Large intestine (tissue), 3 donors: ENCODE results near the gene MEI1. TPM values are rescaled to one million over a fixed set of nuclear protein-coding genes. Genes with fewer than 3 reads are reported as not detected.
A peak's percentile ranks its signal among the peaks of the same experiment; 100 is the strongest.

ENCODE experiments used
- DNase-seq, 2 donors: peaks; one replicate each; pipeline versions ENCODE4 v3.0.0 to v3.0.0-alpha.2; 2013
- H3K27ac ChIP-seq: one replicate; pipeline ENCODE4 v1.5.1; 2013; ENCODE audit warnings: low read length
- H3K27me3 ChIP-seq: 2 replicates; pipeline ENCODE4 v1.6.1; 2013; ENCODE audit warnings: low read length; ENCODE audit not compliant: control insufficient read depth, insufficient read depth
- H3K36me3 ChIP-seq: 2 replicates; pipeline ENCODE4 v1.6.1; 2013; ENCODE audit warnings: low read length; ENCODE audit not compliant: control insufficient read depth, insufficient read depth
- H3K4me1 ChIP-seq: one replicate; pipeline ENCODE4 v1.6.1; 2013; ENCODE audit warnings: low read length; ENCODE audit not compliant: control insufficient read depth, insufficient read depth
- H3K4me3 ChIP-seq: one replicate; pipeline ENCODE4 v1.5.1; 2013; ENCODE audit warnings: low read length
- H3K9me3 ChIP-seq: one replicate; pipeline ENCODE4 v1.6.1; 2013; ENCODE audit warnings: mild to moderate bottlenecking, low read depth, low read length, moderate library complexity; ENCODE audit not compliant: control insufficient read depth
- WGBS: methylation state at CpG from one replicate; pipeline ENCODE4 v1.1.5; 2013; ENCODE audit warnings: low lambda C conversion rate; ENCODE audit not compliant: insufficient coverage; 5-methylcytosine and 5-hydroxymethylcytosine counted together
- polyA plus RNA-seq: library from polyadenylated mRNA; unstranded; fragments of 120-200 nt; gene quantifications from one replicate; pipeline ENCODE4 v1.2.1, GENCODE V29; 2013

The MEI1 gene
- polyA plus RNA-seq, 1 donor = 4.4 TPM

- DNase-seq = no peak
- H3K27me3 ChIP-seq = no peaks in the 10 kb centered on the region
- H3K36me3 ChIP-seq = peaks cover 21% of the 10 kb centered on the region
- peaks cover 11% of the 10 kb centered on the region for H3K4me1 ChIP-seq
- no peak overlapping the region for H3K27ac ChIP-seq
- WGBS = 100% methylated on average over 1 of the region's 12 CpGs
- H3K9me3 ChIP-seq = no peaks in the 10 kb centered on the region
- H3K4me3 ChIP-seq = no peak overlapping the region
These were observed 122.4 kb downstream of the MEI1 start for GRCh38 chr22:41821471-41822316.

- peaks cover 21% of the 10 kb centered on the region for H3K36me3 ChIP-seq
- H3K27ac ChIP-seq = no peak overlapping the region
- no peak overlapping the region for H3K4me3 ChIP-seq
- H3K4me1 ChIP-seq = peaks cover 14% of the 10 kb centered on the region
- H3K27me3 ChIP-seq = no peaks in the 10 kb centered on the region
- 100% methylated on average over 1 of the region's 3 CpGs for WGBS
- H3K9me3 ChIP-seq = no peaks in the 10 kb centered on the region
- DNase-seq = peak; percentile 22 to 61
These were observed 123.2 kb downstream of the MEI1 start for GRCh38 chr22:41822317-41823057.

GRCh38 chr22:41823797-41824196, 124.5 kb downstream of the MEI1 start:
- H3K9me3 ChIP-seq = no peaks in the 10 kb centered on the region
- no peak overlapping the region for H3K27ac ChIP-seq
- H3K27me3 ChIP-seq = no peaks in the 10 kb centered on the region
- peaks cover 21% of the 10 kb centered on the region for H3K36me3 ChIP-seq
- no peak overlapping the region for H3K4me3 ChIP-seq
- DNase-seq = no peak
- WGBS = 0% methylated on average over 1 of the region's 6 CpGs
- H3K4me1 ChIP-seq = peaks cover 14% of the 10 kb centered on the region

- Histone ChIP-seq H3K9me3 (no peaks in the 10 kb centered on the region), H3K27ac (no peak overlapping the region), H3K4me3 (no peak overlapping the region), H3K4me1 (peaks cover 14% of the 10 kb centered on the region), H3K27me3 (no peaks in the 10 kb centered on the region), H3K36me3 (peaks cover 17% of the 10 kb centered on the region)
- 100% methylated on average over 2 of the region's 7 CpGs for WGBS
- no peak for DNase-seq
These were observed 126.1 kb downstream of the MEI1 start for GRCh38 chr22:41825376-41825775.

- no peaks in the 10 kb centered on the region for H3K9me3 ChIP-seq
- no peak overlapping the region for H3K27ac ChIP-seq
- peaks cover 14% of the 10 kb centered on the region for H3K4me1 ChIP-seq
- no peak overlapping the region for H3K4me3 ChIP-seq
- DNase-seq = no peak
- peaks cover 17% of the 10 kb centered on the region for H3K36me3 ChIP-seq
- H3K27me3 ChIP-seq = no peaks in the 10 kb centered on the region
- WGBS = no CpG with 5 or more reads among the region's 3 CpGs
These were observed 126.7 kb downstream of the MEI1 start for GRCh38 chr22:41826021-41826420.

GRCh38 chr22:41826430-41827383, 127.4 kb downstream of the MEI1 start:
- no peak overlapping the region for H3K4me3 ChIP-seq
- peaks cover 17% of the 10 kb centered on the region for H3K36me3 ChIP-seq
- H3K27me3 ChIP-seq = no peaks in the 10 kb centered on the region
- DNase-seq = no peak
- H3K4me1 ChIP-seq = peaks cover 14% of the 10 kb centered on the region
- no CpG with 5 or more reads among the region's 11 CpGs for WGBS
- H3K9me3 ChIP-seq = no peaks in the 10 kb centered on the region
- no peak overlapping the region for H3K27ac ChIP-seq

GRCh38 chr22:41827671-41828070, 128.4 kb downstream of the MEI1 start:
- DNase-seq = no peak
- WGBS = no CpG with 5 or more reads among the region's 6 CpGs
- no peak overlapping the region for H3K4me3 ChIP-seq
- peaks cover 14% of the 10 kb centered on the region for H3K4me1 ChIP-seq
- H3K27ac ChIP-seq = no peak overlapping the region
- H3K9me3 ChIP-seq = no peaks in the 10 kb centered on the region
- peaks cover 17% of the 10 kb centered on the region for H3K36me3 ChIP-seq
- H3K27me3 ChIP-seq = no peaks in the 10 kb centered on the region

- peak in 1 of 2 donors; percentile 66 for DNase-seq
- Histone ChIP-seq H3K27ac (no peak overlapping the region), H3K4me1 (peaks cover 14% of the 10 kb centered on the region), H3K36me3 (peaks cover 15% of the 10 kb centered on the region), H3K9me3 (no peaks in the 10 kb centered on the region), H3K4me3 (no peak overlapping the region), H3K27me3 (no peaks in the 10 kb centered on the region)
- no CpG with 5 or more reads among the region's 4 CpGs for WGBS
These were observed 129.2 kb downstream of the MEI1 start for GRCh38 chr22:41828516-41828915.

GRCh38 chr22:41830174-41830573, 130.9 kb downstream of the MEI1 start:
- Histone ChIP-seq H3K4me3 (no peak overlapping the region), H3K27ac (no peak overlapping the region), H3K4me1 (peaks cover 23% of the 10 kb centered on the region), H3K9me3 (no peaks in the 10 kb centered on the region), H3K36me3 (peaks cover 9% of the 10 kb centered on the region), H3K27me3 (no peaks in the 10 kb centered on the region)
- DNase-seq = no peak
- no CpG with 5 or more reads among the region's 3 CpGs for WGBS

- Histone ChIP-seq H3K27me3 (no peaks in the 10 kb centered on the region), H3K9me3 (no peaks in the 10 kb centered on the region), H3K4me1 (peaks cover 15% of the 10 kb centered on the region), H3K27ac (peak overlapping the region; percentile 91), H3K36me3 (peaks cover 8% of the 10 kb centered on the region), H3K4me3 (no peak overlapping the region)
- no CpG with 5 or more reads among the region's 6 CpGs for WGBS
- DNase-seq = no peak
These were observed 132.1 kb downstream of the MEI1 start for GRCh38 chr22:41831383-41831782.
